ENCODE measurements around the gene KDM4C. TPM values are rescaled to one million over a fixed set of nuclear protein-coding genes. Genes with fewer than 3 reads are reported as not detected.

The KDM4C gene
- total RNA-seq, 2 experiments from 2014 or later = 51.5 to 60.3 TPM

- H3K9me3 ChIP-seq (ENCODE audit: low read length) = no peaks in the 10 kb centered on the region
- TF ChIP-seq, protein P1, sequence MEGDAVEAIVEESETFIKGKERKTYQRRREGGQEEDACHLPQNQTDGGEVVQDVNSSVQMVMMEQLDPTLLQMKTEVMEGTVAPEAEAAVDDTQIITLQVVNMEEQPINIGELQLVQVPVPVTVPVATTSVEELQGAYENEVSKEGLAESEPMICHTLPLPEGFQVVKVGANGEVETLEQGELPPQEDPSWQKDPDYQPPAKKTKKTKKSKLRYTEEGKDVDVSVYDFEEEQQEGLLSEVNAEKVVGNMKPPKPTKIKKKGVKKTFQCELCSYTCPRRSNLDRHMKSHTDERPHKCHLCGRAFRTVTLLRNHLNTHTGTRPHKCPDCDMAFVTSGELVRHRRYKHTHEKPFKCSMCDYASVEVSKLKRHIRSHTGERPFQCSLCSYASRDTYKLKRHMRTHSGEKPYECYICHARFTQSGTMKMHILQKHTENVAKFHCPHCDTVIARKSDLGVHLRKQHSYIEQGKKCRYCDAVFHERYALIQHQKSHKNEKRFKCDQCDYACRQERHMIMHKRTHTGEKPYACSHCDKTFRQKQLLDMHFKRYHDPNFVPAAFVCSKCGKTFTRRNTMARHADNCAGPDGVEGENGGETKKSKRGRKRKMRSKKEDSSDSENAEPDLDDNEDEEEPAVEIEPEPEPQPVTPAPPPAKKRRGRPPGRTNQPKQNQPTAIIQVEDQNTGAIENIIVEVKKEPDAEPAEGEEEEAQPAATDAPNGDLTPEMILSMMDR (conservative IDR thresholded peaks at IDR 0.05; ENCODE audit: low read length) = no peak
- TF ChIP-seq EZH2phosphoT487 (IDR thresholded peaks at IDR 0.05; ENCODE audit: borderline replicate concordance, low read depth, low read length) = no peak
- no peaks in the 10 kb centered on the region for H3K79me2 ChIP-seq (ENCODE audit: insufficient read depth, low read depth, low read length)
- no peak for DNase-seq (ENCODE audit: low spot score)
- BruUV-seq (replicated peaks) = no TSS peak
- H2AFZ ChIP-seq (ENCODE audit: low read length) = no peak overlapping the region
- H3K9me2 ChIP-seq (ENCODE audit: insufficient read depth, low read length) = no peaks in the 10 kb centered on the region
- H3K36me3 ChIP-seq (ENCODE audit: insufficient read depth, low read length) = no peaks in the 10 kb centered on the region
- no peak overlapping the region for H3K27ac ChIP-seq (ENCODE audit: low read depth, low read length, poor library complexity, severe bottlenecking)
- POLR2A ChIA-PET = interaction anchor here (0.8 kb wide), 1 partner anchor 16 kb away, joined by 3 read pairs; no protein-coding TSS in a partner anchor
- CTCF ChIA-PET (ENCODE audit: unreplicated experiment) = no interaction called here
- no peak overlapping the region for H3K4me3 ChIP-seq (ENCODE audit: low read depth, low read length, poor library complexity, severe bottlenecking)
- H4K20me1 ChIP-seq (ENCODE audit: insufficient read depth, low read length) = no peaks in the 10 kb centered on the region
- H3K4me1 ChIP-seq (ENCODE audit: insufficient read depth, low read length, poor library complexity, severe bottlenecking) = peaks cover 10% of the 10 kb centered on the region
- intact Hi-C loops (cut with micrococcal nuclease; ENCODE audit: unreplicated experiment) = no loop called here
- no peak overlapping the region for H3K4me2 ChIP-seq (ENCODE audit: low read length)
Measured at GRCh38 chr9:6937209-6937608, 179.4 kb downstream of the KDM4C start.

- no peaks in the 10 kb centered on the region for H3K4me1 ChIP-seq (ENCODE audit: insufficient read depth, low read length, poor library complexity, severe bottlenecking)
- intact Hi-C loops (cut with micrococcal nuclease; ENCODE audit: unreplicated experiment) = no loop called here
- no peak for TF ChIP-seq EZH2phosphoT487 (IDR thresholded peaks at IDR 0.05; ENCODE audit: borderline replicate concordance, low read depth, low read length)
- H3K9me3 ChIP-seq (ENCODE audit: low read length) = no peaks in the 10 kb centered on the region
- ChIA-PET CTCF (ENCODE audit: unreplicated experiment) (no interaction called here), POLR2A (no interaction called here)
- DNase-seq (ENCODE audit: low spot score) = no peak
- H3K36me3 ChIP-seq (ENCODE audit: insufficient read depth, low read length) = no peaks in the 10 kb centered on the region
- no peaks in the 10 kb centered on the region for H4K20me1 ChIP-seq (ENCODE audit: insufficient read depth, low read length)
- H3K79me2 ChIP-seq (ENCODE audit: insufficient read depth, low read depth, low read length) = no peaks in the 10 kb centered on the region
- H3K27ac ChIP-seq (ENCODE audit: low read depth, low read length, poor library complexity, severe bottlenecking) = no peak overlapping the region
- BruUV-seq (replicated peaks) = no TSS peak
- H3K4me3 ChIP-seq (ENCODE audit: low read depth, low read length, poor library complexity, severe bottlenecking) = no peak overlapping the region
- no peak overlapping the region for H2AFZ ChIP-seq (ENCODE audit: low read length)
- H3K4me2 ChIP-seq (ENCODE audit: low read length) = no peak overlapping the region
- no peaks in the 10 kb centered on the region for H3K9me2 ChIP-seq (ENCODE audit: insufficient read depth, low read length)
Measured at GRCh38 chr9:6938447-6938846, 180.7 kb downstream of the KDM4C start.

DNA sequence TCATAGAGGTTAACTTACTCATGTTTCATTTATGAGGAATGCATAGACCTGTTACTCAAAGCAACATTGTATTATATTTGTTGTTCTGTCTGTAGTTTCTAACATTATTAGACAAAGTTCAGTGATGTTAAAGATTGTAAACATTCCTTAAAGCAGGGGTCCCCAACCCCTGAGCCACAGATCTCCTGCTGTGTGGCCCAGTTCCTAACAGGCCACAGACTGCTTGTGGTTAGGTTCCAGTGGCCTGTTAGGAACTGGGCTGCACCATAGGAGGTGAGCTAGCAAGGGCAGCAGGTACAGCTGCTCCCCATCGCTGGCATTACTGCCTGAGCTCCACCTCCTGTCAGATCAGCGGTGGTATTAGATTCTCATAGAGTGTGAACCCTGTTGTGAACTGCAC lies 181.1 kb downstream of the KDM4C start:
- no TSS peak for BruUV-seq (replicated peaks)
- Histone ChIP-seq H3K4me3 (ENCODE audit: low read depth, low read length, poor library complexity, severe bottlenecking) (no peak overlapping the region), H3K4me2 (ENCODE audit: low read length) (no peak overlapping the region), H2AFZ (ENCODE audit: low read length) (no peak overlapping the region), H3K9me3 (ENCODE audit: low read length) (no peaks in the 10 kb centered on the region), H3K4me1 (ENCODE audit: insufficient read depth, low read length, poor library complexity, severe bottlenecking) (no peaks in the 10 kb centered on the region), H3K79me2 (ENCODE audit: insufficient read depth, low read depth, low read length) (no peaks in the 10 kb centered on the region), H3K27ac (ENCODE audit: low read depth, low read length, poor library complexity, severe bottlenecking) (no peak overlapping the region), H3K9me2 (ENCODE audit: insufficient read depth, low read length) (no peaks in the 10 kb centered on the region), H3K36me3 (ENCODE audit: insufficient read depth, low read length) (no peaks in the 10 kb centered on the region), H4K20me1 (ENCODE audit: insufficient read depth, low read length) (no peaks in the 10 kb centered on the region)
- no peak for TF ChIP-seq EZH2phosphoT487 (IDR thresholded peaks at IDR 0.05; ENCODE audit: borderline replicate concordance, low read depth, low read length)
- TF ChIP-seq, protein P1 (conservative IDR thresholded peaks at IDR 0.05; ENCODE audit: low read length) = no peak
- intact Hi-C loops (cut with micrococcal nuclease; ENCODE audit: unreplicated experiment) = no loop called here
- ChIA-PET POLR2A (no interaction called here), CTCF (ENCODE audit: unreplicated experiment) (no interaction called here)
- DNase-seq (ENCODE audit: low spot score) = no peak
